RWPE2 (cell line): Measurements from ENCODE around the gene CHD1L.
A peak's percentile ranks its signal among the peaks of the same experiment; 100 is the strongest.
"Not testable (repeated sequence)": the region's sequence is repeated elsewhere in the genome, so short reads cannot be mapped to it uniquely, and the experiment has no call there.

ENCODE experiments used
- ATAC-seq: fragments of 200-7000 bp; cut with Tn5 transposase; 3 replicates; pipeline ENCODE4 v1.9.1; 2021; ENCODE audit warnings: low read depth
- DNase-seq: peaks from one replicate; pipeline ENCODE4 v3.0.0-alpha.2; 2020; ENCODE audit warnings: low spot score
- H3K27ac ChIP-seq: fragments of 450-650 bp; 2 replicates; pipeline ENCODE4 v1.5.1; 2017; ENCODE audit warnings: mild to moderate bottlenecking; ENCODE audit not compliant: poor library complexity, severe bottlenecking
- H3K27me3 ChIP-seq: fragments of 250-450 bp; sonication (Bioruptor Pico); 2 replicates; pipeline ENCODE4 v1.5.1; 2021; ENCODE audit warnings: mild to moderate bottlenecking, moderate library complexity; ENCODE audit not compliant: insufficient read depth, poor library complexity, severe bottlenecking
- H3K36me3 ChIP-seq: fragments of 250-450 bp; sonication (Bioruptor Pico); 2 replicates; pipeline ENCODE4 v1.5.1; 2020; ENCODE audit warnings: low read depth, mild to moderate bottlenecking, moderate library complexity
- H3K4me1 ChIP-seq: fragments of 250-450 bp; sonication (Bioruptor Pico); 2 replicates; pipeline ENCODE4 v1.5.1; 2021; ENCODE audit warnings: mild to moderate bottlenecking, moderate library complexity; ENCODE audit not compliant: insufficient read depth, poor library complexity, severe bottlenecking
- H3K4me3 ChIP-seq: fragments of 250-450 bp; sonication (Bioruptor Pico); 2 replicates; pipeline ENCODE4 v1.5.1; 2021; ENCODE audit warnings: mild to moderate bottlenecking, moderate library complexity; ENCODE audit not compliant: severe bottlenecking
- H3K9me3 ChIP-seq: fragments of 250-450 bp; sonication (Bioruptor Pico); 2 replicates; pipeline ENCODE4 v1.5.1; 2021; ENCODE audit warnings: mild to moderate bottlenecking, moderate library complexity; ENCODE audit not compliant: severe bottlenecking
- CTCF ChIP-seq: fragments of 450-650 bp; IDR thresholded peaks from one replicate; pipeline ENCODE4 v1.5.1; 2017; ENCODE audit warnings: mild to moderate bottlenecking, moderate library complexity; ENCODE audit not compliant: poor library complexity, severe bottlenecking

CHD1L gene

GRCh38 chr1:147238925-147239820 lies 3.3 kb upstream of the CHD1L start:
- ATAC-seq: no peak
- TF ChIP-seq CTCF: no peak
- Histone ChIP-seq H3K4me3 (no peak overlapping the region), H3K27ac (no peak overlapping the region), H3K4me1 (peaks cover 15% of the 10 kb centered on the region), H3K36me3 (no peaks in the 10 kb centered on the region), H3K27me3 (no peaks in the 10 kb centered on the region), H3K9me3 (no peaks in the 10 kb centered on the region)
- no peak for DNase-seq

GRCh38 chr1:147240131-147240721 lies 2.3 kb upstream of the CHD1L start:
- not testable (repeated sequence) for H3K27me3 ChIP-seq, H3K4me3 ChIP-seq, ATAC-seq, H3K9me3 ChIP-seq, H3K27ac ChIP-seq, H3K36me3 ChIP-seq, DNase-seq
- peaks cover 19% of the 10 kb centered on the region for H3K4me1 ChIP-seq

- Histone ChIP-seq H3K36me3 (no peaks in the 10 kb centered on the region), H3K4me3 (peak overlapping the region; percentile 94), H3K9me3 (no peaks in the 10 kb centered on the region), H3K4me1 (peaks cover 20% of the 10 kb centered on the region), H3K27ac (no peak overlapping the region), H3K27me3 (no peaks in the 10 kb centered on the region)
- DNase-seq: no peak
- ATAC-seq: no peak
- no peak for TF ChIP-seq CTCF
These were observed 493 bp upstream of the CHD1L start for GRCh38 chr1:147241934-147242448.

- H3K4me3 ChIP-seq: peak overlapping the region; percentile 94
- no peaks in the 10 kb centered on the region for H3K36me3 ChIP-seq
- peaks cover 16% of the 10 kb centered on the region for H3K4me1 ChIP-seq
- no peaks in the 10 kb centered on the region for H3K27me3 ChIP-seq
- peak overlapping the region; percentile 64 for H3K27ac ChIP-seq
- no peak for DNase-seq
- H3K9me3 ChIP-seq: no peaks in the 10 kb centered on the region
- peak; percentile 20 for ATAC-seq
- no peak for TF ChIP-seq CTCF
These were observed 773 bp downstream of the CHD1L start for GRCh38 chr1:147243228-147243685.

- ATAC-seq (no peak), DNase-seq (no peak)
- H3K9me3 ChIP-seq: no peaks in the 10 kb centered on the region
- peak overlapping the region; percentile 64 for H3K27ac ChIP-seq
- H3K4me1 ChIP-seq: peaks cover 16% of the 10 kb centered on the region
- H3K27me3 ChIP-seq: no peaks in the 10 kb centered on the region
- H3K36me3 ChIP-seq: no peaks in the 10 kb centered on the region
- H3K4me3 ChIP-seq: peak overlapping the region; percentile 94
- TF ChIP-seq CTCF: no peak
These were observed 1.4 kb downstream of the CHD1L start for GRCh38 chr1:147243841-147244240.
